HCT116 (cell line): ENCODE measurements around the gene ADGRV1.

ENCODE experiments used
- CEBPB ChIP-seq: IDR thresholded peaks from 2 replicates; pipeline ENCODE4 v1.6.1; 2012; ENCODE audit warnings: low read depth
- EGR1 ChIP-seq: IDR thresholded peaks from 2 replicates; pipeline ENCODE4 v1.6.1; 2012; ENCODE audit warnings: low read depth
- EZH2 ChIP-seq: fragments of 200-600 bp; sonication (generic); IDR thresholded peaks from 2 replicates; pipeline ENCODE4 v1.6.1; 2017; ENCODE audit warnings: antibody characterized with exemption, mixed run types
- POLR2A ChIP-seq: IDR thresholded peaks from 2 replicates; pipeline ENCODE4 v1.7.0; 2011; ENCODE audit warnings: borderline replicate concordance; ENCODE audit not compliant: insufficient read depth, insufficient read length; ENCODE audit errors: extremely low read depth
- POLR2AphosphoS5 ChIP-seq: IDR thresholded peaks from 2 replicates; pipeline ENCODE4 v1.6.1; 2011; ENCODE audit warnings: mild to moderate bottlenecking, low read depth, low read length, moderate library complexity
- RAD21 ChIP-seq: IDR thresholded peaks from 2 replicates; pipeline ENCODE4 v1.6.1; 2012; ENCODE audit warnings: low read depth, mild to moderate bottlenecking
- SIN3A ChIP-seq: IDR thresholded peaks from 2 replicates; pipeline ENCODE4 v1.6.1; 2012; ENCODE audit warnings: low read depth
- SP1 ChIP-seq: IDR thresholded peaks from 2 replicates; pipeline ENCODE4 v1.6.1; 2012; ENCODE audit warnings: low read depth
- ZFX ChIP-seq: fragments of 450-650 bp; IDR thresholded peaks from 2 replicates; pipeline ENCODE4 v1.6.1; 2017
- ZNF274 ChIP-seq: fragments of 200-500 bp; sonication (Bioruptor generic); IDR thresholded peaks from 2 replicates; pipeline ENCODE4 v1.6.1; 2014; ENCODE audit warnings: mild to moderate bottlenecking, low read depth, low read length, inconsistent platforms
- TF ChIP-seq, protein P1 (sequence below), 3 experiments: fragments of 200-600 bp in 1 of 3; sonication (generic) in 1 of 3; IDR thresholded peaks in 2 of 3; conservative IDR thresholded peaks in 1 of 3; 2 replicates each; pipeline ENCODE4 v1.5.1; 2012 to 2017; ENCODE audit warnings: low read depth in 2 of 3, low read length in 2 of 3, antibody characterized with exemption in 1 of 3, borderline replicate concordance in 1 of 3, control low read depth in 1 of 3, mild to moderate bottlenecking in 1 of 3, mixed read lengths in 1 of 3, mixed run types in 1 of 3, moderate library complexity in 1 of 3; ENCODE audit not compliant: insufficient read depth in 1 of 3
- TF ChIP-seq, protein P2 (sequence below): IDR thresholded peaks from 2 replicates; pipeline ENCODE4 v1.6.1; 2012
- TF ChIP-seq, protein P3 (sequence below): IDR thresholded peaks from 2 replicates; pipeline ENCODE4 v1.6.1; 2011; ENCODE audit warnings: mild to moderate bottlenecking, low read length, moderate library complexity; ENCODE audit not compliant: insufficient replicate concordance; ENCODE audit errors: extremely low read depth

DNA sequence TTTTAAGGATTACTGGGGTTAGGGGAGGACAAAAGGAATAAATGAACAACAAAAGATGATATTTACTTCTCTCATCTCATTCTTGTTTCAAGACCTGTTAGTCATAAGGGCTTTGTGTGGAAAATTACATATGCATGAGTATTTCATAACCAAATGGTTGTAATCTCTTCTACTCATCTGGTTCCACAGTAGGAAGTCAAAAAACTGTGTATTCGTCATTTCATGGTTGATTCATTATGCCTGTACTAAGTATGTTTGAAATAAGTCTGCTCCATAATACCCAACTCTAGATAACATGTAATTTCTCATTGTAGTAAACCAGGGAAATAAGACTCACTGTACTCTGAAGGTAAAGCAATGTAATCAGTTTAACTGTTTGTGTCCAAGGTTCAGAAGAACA is 611.7 kb downstream of the ADGRV1 start:
- TF ChIP-seq, protein P1, sequence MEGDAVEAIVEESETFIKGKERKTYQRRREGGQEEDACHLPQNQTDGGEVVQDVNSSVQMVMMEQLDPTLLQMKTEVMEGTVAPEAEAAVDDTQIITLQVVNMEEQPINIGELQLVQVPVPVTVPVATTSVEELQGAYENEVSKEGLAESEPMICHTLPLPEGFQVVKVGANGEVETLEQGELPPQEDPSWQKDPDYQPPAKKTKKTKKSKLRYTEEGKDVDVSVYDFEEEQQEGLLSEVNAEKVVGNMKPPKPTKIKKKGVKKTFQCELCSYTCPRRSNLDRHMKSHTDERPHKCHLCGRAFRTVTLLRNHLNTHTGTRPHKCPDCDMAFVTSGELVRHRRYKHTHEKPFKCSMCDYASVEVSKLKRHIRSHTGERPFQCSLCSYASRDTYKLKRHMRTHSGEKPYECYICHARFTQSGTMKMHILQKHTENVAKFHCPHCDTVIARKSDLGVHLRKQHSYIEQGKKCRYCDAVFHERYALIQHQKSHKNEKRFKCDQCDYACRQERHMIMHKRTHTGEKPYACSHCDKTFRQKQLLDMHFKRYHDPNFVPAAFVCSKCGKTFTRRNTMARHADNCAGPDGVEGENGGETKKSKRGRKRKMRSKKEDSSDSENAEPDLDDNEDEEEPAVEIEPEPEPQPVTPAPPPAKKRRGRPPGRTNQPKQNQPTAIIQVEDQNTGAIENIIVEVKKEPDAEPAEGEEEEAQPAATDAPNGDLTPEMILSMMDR (IDR thresholded peaks at IDR 0.05 in 2 of 3, conservative IDR thresholded peaks at IDR 0.05 in 1 of 3; ENCODE audit: borderline replicate concordance in 1 of 3, insufficient read depth in 1 of 3, low read depth in 2 of 3, low read length in 2 of 3): no peak
- TF ChIP-seq EZH2 (no peak), POLR2A (no peak), ZFX (no peak), CEBPB (no peak), SP1 (no peak), POLR2AphosphoS5 (no peak), SIN3A (no peak), RAD21 (no peak), EGR1 (no peak), ZNF274 (no peak)
- TF ChIP-seq, protein P2, sequence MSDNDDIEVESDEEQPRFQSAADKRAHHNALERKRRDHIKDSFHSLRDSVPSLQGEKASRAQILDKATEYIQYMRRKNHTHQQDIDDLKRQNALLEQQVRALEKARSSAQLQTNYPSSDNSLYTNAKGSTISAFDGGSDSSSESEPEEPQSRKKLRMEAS: no peak
- TF ChIP-seq, protein P3, sequence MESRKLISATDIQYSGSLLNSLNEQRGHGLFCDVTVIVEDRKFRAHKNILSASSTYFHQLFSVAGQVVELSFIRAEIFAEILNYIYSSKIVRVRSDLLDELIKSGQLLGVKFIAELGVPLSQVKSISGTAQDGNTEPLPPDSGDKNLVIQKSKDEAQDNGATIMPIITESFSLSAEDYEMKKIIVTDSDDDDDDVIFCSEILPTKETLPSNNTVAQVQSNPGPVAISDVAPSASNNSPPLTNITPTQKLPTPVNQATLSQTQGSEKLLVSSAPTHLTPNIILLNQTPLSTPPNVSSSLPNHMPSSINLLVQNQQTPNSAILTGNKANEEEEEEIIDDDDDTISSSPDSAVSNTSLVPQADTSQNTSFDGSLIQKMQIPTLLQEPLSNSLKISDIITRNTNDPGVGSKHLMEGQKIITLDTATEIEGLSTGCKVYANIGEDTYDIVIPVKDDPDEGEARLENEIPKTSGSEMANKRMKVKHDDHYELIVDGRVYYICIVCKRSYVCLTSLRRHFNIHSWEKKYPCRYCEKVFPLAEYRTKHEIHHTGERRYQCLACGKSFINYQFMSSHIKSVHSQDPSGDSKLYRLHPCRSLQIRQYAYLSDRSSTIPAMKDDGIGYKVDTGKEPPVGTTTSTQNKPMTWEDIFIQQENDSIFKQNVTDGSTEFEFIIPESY: no peak
